Mesendoderm (in vitro differentiated cells): Measurements from ENCODE around the gene MARK2.

Experiments
- DNase-seq: peaks from one replicate; pipeline ENCODE4 v3.0.0; 2013
- H2AK5ac ChIP-seq: 2 replicates; pipeline ENCODE4 v1.6.1; 2013; ENCODE audit warnings: low read length, inconsistent platforms
- H2BK120ac ChIP-seq: 2 replicates; pipeline ENCODE4 v1.6.1; 2013; ENCODE audit warnings: low read depth, mild to moderate bottlenecking, low read length, moderate library complexity, mixed read lengths
- H2BK15ac ChIP-seq: replicated peaks from 2 replicates; pipeline ENCODE4 v1.6.1; 2013; ENCODE audit warnings: low read depth, mild to moderate bottlenecking, moderate library complexity
- H2BK5ac ChIP-seq: 2 replicates; pipeline ENCODE4 v1.6.1; 2013; ENCODE audit warnings: low read length, inconsistent platforms
- H3K18ac ChIP-seq: 2 replicates; pipeline ENCODE4 v1.6.1; 2013; ENCODE audit warnings: mild to moderate bottlenecking, low read length, mixed read lengths
- H3K23ac ChIP-seq: one replicate; pipeline ENCODE4 v1.6.1; 2013; ENCODE audit warnings: low read length
- H3K27ac ChIP-seq: 2 replicates; pipeline ENCODE4 v1.5.1; 2013; ENCODE audit warnings: low read depth, mild to moderate bottlenecking, inconsistent platforms, low read length, moderate library complexity
- H3K27me3 ChIP-seq: 2 replicates; pipeline ENCODE4 v1.6.1; 2013; ENCODE audit warnings: low read length, control low read depth, mild to moderate bottlenecking, inconsistent platforms; ENCODE audit not compliant: insufficient read depth, poor library complexity
- H3K36me3 ChIP-seq: 2 replicates; pipeline ENCODE4 v1.6.1; 2013; ENCODE audit warnings: low read length, inconsistent platforms; ENCODE audit not compliant: control insufficient read depth, insufficient read depth
- H3K4ac ChIP-seq: one replicate; pipeline ENCODE4 v1.6.1; 2013; ENCODE audit warnings: low read depth, mild to moderate bottlenecking, low read length, moderate library complexity
- H3K4me1 ChIP-seq: 2 replicates; pipeline ENCODE4 v1.6.1; 2013; ENCODE audit warnings: low read depth, low read length, inconsistent platforms; ENCODE audit not compliant: control insufficient read depth
- H3K4me2 ChIP-seq: 2 replicates; pipeline ENCODE4 v1.6.1; 2013; ENCODE audit warnings: low read length
- H3K4me3 ChIP-seq: 2 replicates; pipeline ENCODE4 v1.5.1; 2013; ENCODE audit warnings: mild to moderate bottlenecking, low read length
- H3K56ac ChIP-seq: one replicate; pipeline ENCODE4 v1.6.1; 2013; ENCODE audit warnings: low read length
- H3K79me1 ChIP-seq: 2 replicates; pipeline ENCODE4 v1.6.1; 2013; ENCODE audit warnings: low read length, inconsistent platforms
- H3K79me2 ChIP-seq: 2 replicates; pipeline ENCODE4 v1.6.1; 2013; ENCODE audit warnings: mild to moderate bottlenecking, low read length; ENCODE audit not compliant: control insufficient read depth, insufficient read depth
- H3K9ac ChIP-seq: 2 replicates; pipeline ENCODE4 v1.6.1; 2013; ENCODE audit warnings: low read length, inconsistent platforms
- H4K5ac ChIP-seq: one replicate; pipeline ENCODE4 v1.6.1; 2013; ENCODE audit warnings: low read length
- H4K8ac ChIP-seq: one replicate; pipeline ENCODE4 v1.6.1; 2013; ENCODE audit warnings: low read depth, mild to moderate bottlenecking, control low read depth, low read length, moderate library complexity
- WGBS: extraction: QIAGEN DNeasy Blood & Tissue Kit; methylation state at CpG from one replicate; pipeline ENCODE4 v1.1.7; 2013; ENCODE audit warnings: low lambda C conversion rate, missing lambda C conversion rate; ENCODE audit not compliant: insufficient coverage; ENCODE audit errors: extremely low coverage; 5-methylcytosine and 5-hydroxymethylcytosine counted together

Gene MARK2

DNA sequence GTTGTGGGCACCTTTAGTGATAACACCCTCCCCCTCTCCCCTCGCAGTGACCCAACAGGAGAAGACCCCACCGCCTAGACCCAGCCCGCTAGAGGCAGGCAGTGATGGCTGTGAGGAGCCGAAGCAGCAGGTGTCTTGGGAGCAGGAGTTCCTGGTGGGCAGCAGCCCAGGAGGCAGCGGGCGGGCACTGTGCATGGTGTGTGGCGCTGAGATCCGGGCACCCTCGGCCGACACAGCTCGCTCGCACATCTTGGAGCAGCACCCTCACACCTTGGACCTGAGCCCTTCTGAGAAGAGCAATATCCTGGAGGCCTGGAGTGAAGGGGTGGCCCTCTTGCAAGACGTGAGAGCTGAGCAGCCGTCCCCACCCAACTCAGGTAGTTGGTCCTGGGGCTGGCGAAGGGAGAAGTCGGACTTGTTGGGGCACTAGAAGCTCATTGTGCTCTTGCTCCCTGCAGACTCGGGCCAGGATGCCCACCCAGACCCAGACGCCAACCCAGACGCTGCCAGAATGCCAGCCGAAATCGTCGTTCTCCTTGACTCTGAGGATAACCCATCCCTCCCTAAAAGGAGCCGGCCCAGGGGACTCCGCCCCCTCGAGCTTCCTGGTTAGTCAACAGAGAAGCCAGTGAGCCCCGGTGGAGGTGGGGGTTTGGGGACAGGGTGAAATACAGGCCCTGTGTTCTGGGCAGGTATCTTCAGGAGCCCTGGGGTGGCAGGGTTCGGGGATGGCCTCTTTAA, 21.0 kb upstream of the MARK2 start:
- Histone ChIP-seq H3K4me2 (no peak overlapping the region), H3K4ac (no peak overlapping the region), H4K5ac (no peak overlapping the region), H2BK120ac (no peak overlapping the region), H2BK15ac (no peak overlapping the region), H3K9ac (no peak overlapping the region), H3K79me2 (peaks cover 35% of the 10 kb centered on the region), H3K79me1 (peaks cover 26% of the 10 kb centered on the region), H2AK5ac (no peak overlapping the region), H3K23ac (no peak overlapping the region), H4K8ac (no peak overlapping the region), H3K4me3 (no peak overlapping the region), H3K36me3 (peaks cover 24% of the 10 kb centered on the region), H2BK5ac (no peak overlapping the region), H3K4me1 (peaks cover 10% of the 10 kb centered on the region), H3K27me3 (no peaks in the 10 kb centered on the region), H3K27ac (no peak overlapping the region), H3K56ac (no peak overlapping the region), H3K18ac (no peak overlapping the region)
- WGBS, result no CpG with 5 or more reads among the region's 27 CpGs
- DNase-seq, result no peak

DNA sequence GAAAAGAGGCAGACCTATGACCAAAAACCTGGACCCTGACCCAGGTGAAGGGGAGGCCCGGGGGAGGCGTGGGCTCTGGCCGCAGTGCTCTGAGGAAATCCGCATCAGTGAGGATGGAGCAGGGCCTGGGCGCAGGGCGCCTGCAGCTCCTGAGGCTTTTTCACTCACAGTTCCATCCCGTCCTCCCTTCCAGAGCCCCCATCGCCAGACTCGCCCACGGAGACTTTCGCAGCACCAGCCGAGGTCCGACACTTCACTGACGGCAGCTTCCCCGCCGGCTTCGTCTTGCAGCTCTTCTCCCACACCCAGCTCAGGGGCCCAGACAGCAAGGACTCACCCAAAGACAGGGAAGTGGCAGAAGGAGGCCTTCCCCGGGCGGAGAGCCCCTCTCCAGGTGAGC, 20.3 kb upstream of the MARK2 start:
- Histone ChIP-seq H3K18ac (no peak overlapping the region), H3K79me2 (peaks cover 33% of the 10 kb centered on the region), H3K9ac (no peak overlapping the region), H2BK5ac (no peak overlapping the region), H3K4ac (no peak overlapping the region), H2BK15ac (no peak overlapping the region), H2AK5ac (no peak overlapping the region), H3K27ac (no peak overlapping the region), H3K4me3 (no peak overlapping the region), H3K56ac (no peak overlapping the region), H3K27me3 (no peaks in the 10 kb centered on the region), H3K79me1 (peaks cover 26% of the 10 kb centered on the region), H2BK120ac (no peak overlapping the region), H4K8ac (no peak overlapping the region), H4K5ac (no peak overlapping the region), H3K23ac (no peak overlapping the region), H3K4me1 (peaks cover 10% of the 10 kb centered on the region), H3K4me2 (no peak overlapping the region), H3K36me3 (peaks cover 24% of the 10 kb centered on the region)
- no CpG with 5 or more reads among the region's 19 CpGs for WGBS
- no peak for DNase-seq

DNA sequence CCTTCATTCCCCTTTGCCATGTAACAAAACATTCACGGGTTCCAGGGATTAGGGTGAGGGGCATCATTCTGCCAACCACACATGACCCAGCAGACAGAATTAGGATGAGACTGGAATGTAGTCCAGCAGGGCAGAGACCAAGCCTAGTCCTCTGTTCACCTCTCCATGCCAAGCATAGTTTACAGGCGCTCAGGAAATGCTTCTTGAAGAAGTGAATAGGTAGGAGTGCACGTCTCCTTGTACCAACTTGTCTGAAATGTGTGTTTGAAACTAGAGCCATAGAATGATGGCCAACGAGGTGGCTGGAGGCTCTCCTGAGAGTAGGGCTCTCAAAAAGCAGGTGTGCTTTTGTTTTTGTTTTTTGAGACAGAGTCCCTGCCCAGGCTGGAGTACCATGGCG, 17.5 kb upstream of the MARK2 start:
- Histone ChIP-seq H3K18ac (no peak overlapping the region), H2BK5ac (no peak overlapping the region), H3K9ac (no peak overlapping the region), H3K27me3 (no peaks in the 10 kb centered on the region), H3K4me2 (no peak overlapping the region), H3K4me1 (no peaks in the 10 kb centered on the region), H3K79me1 (peaks cover 12% of the 10 kb centered on the region), H3K27ac (no peak overlapping the region), H3K23ac (no peak overlapping the region), H2AK5ac (no peak overlapping the region), H3K4me3 (no peak overlapping the region), H4K8ac (no peak overlapping the region), H2BK15ac (no peak overlapping the region), H3K36me3 (peaks cover 27% of the 10 kb centered on the region), H3K79me2 (peaks cover 5% of the 10 kb centered on the region), H3K56ac (no peak overlapping the region), H3K4ac (no peak overlapping the region), H2BK120ac (no peak overlapping the region), H4K5ac (no peak overlapping the region)
- no CpG with 5 or more reads among the region's 5 CpGs for WGBS
- no peak for DNase-seq

DNA sequence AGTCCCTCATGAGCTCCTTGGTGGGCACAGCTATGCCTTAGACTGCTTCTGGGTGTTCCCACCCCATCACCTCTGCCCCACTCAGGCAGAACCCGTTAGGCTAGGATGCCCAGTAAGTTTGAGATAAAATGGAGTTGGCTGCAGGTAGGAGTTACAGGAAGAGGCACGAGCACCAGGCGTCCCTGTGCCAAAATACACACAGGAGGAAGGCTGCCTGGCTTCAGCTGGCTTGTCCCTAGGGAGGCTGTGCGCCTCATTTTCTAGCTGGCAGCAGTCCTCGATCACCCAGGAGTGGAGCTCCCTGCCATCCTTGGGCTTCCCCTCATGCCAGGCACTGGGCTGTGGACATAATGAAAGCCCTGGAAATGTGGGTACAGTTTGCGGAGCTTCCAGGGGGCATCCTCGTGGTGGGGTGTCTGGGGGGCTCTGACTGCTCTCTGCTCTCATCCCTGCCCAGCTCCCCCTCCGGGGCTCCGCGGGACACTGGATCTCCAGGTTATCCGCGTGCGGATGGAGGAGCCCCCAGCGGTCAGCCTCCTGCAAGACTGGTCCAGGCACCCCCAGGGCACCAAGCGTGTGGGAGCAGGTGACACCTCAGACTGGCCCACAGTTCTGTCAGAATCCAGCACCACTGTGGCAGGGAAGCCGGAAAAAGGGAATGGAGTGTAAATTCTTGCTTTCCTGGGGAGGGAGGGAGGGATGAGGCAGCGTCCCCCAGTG, 12.3 kb upstream of the MARK2 start:
- Histone ChIP-seq H3K56ac (no peak overlapping the region), H3K27me3 (no peaks in the 10 kb centered on the region), H3K79me2 (no peaks in the 10 kb centered on the region), H3K27ac (no peak overlapping the region), H3K4me1 (no peaks in the 10 kb centered on the region), H2AK5ac (no peak overlapping the region), H3K4ac (no peak overlapping the region), H2BK5ac (no peak overlapping the region), H3K79me1 (peaks cover 4% of the 10 kb centered on the region), H3K36me3 (peaks cover 11% of the 10 kb centered on the region), H3K23ac (no peak overlapping the region), H3K4me3 (no peak overlapping the region), H4K5ac (no peak overlapping the region), H4K8ac (no peak overlapping the region), H2BK15ac (no peak overlapping the region), H3K4me2 (no peak overlapping the region), H3K18ac (no peak overlapping the region), H2BK120ac (no peak overlapping the region), H3K9ac (no peak overlapping the region)
- DNase-seq, result no peak
- no CpG with 5 or more reads among the region's 17 CpGs for WGBS

DNA sequence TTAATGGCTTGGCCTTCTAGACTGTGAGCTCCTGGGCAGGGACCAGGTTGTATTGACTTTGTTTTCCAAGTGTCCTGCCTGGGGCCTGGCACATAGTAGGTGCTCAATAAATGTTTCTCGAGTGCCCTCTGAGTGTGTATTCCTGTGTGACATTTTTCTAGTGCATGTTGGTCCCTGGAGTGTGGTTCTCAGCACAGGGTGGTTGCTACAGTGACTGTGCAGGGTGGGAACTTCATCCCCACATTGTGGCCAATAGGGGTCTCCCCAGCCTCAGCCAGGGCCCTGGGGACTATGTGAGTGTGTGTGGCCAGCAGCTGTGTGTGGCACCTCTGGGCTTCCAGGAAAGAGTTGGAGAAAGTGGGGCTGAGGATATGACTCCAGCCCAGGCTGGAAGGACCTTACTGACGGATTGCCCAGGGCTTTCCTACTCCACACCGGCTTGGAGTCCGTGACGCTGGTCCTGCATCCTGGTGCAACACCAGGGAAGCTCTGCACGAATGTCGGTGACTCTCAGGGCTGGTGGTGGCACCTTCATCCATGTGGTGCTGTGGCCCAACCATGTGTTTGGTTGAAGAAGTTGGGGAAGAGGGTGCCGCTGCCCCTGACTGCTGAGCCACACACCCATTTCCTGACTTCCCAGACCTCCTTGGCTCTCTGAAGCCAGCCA, 9.0 kb upstream of the MARK2 start:
- Histone ChIP-seq H3K79me1 (no peaks in the 10 kb centered on the region), H2BK15ac (no peak overlapping the region), H3K27ac (no peak overlapping the region), H3K9ac (no peak overlapping the region), H3K4me1 (no peaks in the 10 kb centered on the region), H4K5ac (no peak overlapping the region), H3K79me2 (no peaks in the 10 kb centered on the region), H3K56ac (no peak overlapping the region), H3K23ac (no peak overlapping the region), H3K18ac (no peak overlapping the region), H4K8ac (no peak overlapping the region), H3K27me3 (no peaks in the 10 kb centered on the region), H2BK5ac (no peak overlapping the region), H3K4me3 (no peak overlapping the region), H3K36me3 (peaks cover 4% of the 10 kb centered on the region), H2BK120ac (no peak overlapping the region), H2AK5ac (no peak overlapping the region), H3K4me2 (no peak overlapping the region), H3K4ac (no peak overlapping the region)
- no CpG with 5 or more reads among the region's 8 CpGs for WGBS
- peak; percentile 78 for DNase-seq
